ENCODE measurements around the gene P4HA2. TPM values are rescaled to one million over a fixed set of nuclear protein-coding genes. Genes with fewer than 3 reads are reported as not detected.

The P4HA2 gene
- total RNA-seq, 1 experiment from 2014 or later: 15.1 TPM

DNA sequence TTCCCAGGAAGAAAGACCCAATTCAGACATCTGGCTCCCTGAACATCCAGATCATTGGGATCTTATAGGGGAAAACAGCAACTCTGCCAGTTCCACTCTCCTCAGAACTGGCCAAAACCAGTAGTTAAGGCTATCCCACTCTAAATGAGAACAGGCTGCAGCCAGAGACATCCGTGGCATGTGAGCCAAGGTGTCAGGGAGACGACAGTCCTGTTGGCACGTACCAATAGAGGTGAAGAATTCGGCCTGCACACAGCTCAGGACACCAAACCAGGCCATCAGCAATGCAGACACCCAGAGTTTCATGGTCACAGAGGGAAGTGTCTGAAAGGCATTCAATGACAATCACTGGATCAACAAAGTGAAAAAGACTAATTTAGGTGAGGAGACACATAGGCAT is 9.3 kb downstream of the P4HA2 start (continued):
- TF ChIP-seq, protein P1, sequence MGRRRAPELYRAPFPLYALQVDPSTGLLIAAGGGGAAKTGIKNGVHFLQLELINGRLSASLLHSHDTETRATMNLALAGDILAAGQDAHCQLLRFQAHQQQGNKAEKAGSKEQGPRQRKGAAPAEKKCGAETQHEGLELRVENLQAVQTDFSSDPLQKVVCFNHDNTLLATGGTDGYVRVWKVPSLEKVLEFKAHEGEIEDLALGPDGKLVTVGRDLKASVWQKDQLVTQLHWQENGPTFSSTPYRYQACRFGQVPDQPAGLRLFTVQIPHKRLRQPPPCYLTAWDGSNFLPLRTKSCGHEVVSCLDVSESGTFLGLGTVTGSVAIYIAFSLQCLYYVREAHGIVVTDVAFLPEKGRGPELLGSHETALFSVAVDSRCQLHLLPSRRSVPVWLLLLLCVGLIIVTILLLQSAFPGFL (CRISPR knock-in tag; IDR thresholded peaks at IDR 0.05; ENCODE audit: borderline replicate concordance): no peak
- no peak for TF ChIP-seq ZNF121 (CRISPR knock-in tag; IDR thresholded peaks at IDR 0.05)
- TF ChIP-seq ATF1 (CRISPR knock-in tag; IDR thresholded peaks at IDR 0.05): no peak
- TF ChIP-seq, protein P2, sequence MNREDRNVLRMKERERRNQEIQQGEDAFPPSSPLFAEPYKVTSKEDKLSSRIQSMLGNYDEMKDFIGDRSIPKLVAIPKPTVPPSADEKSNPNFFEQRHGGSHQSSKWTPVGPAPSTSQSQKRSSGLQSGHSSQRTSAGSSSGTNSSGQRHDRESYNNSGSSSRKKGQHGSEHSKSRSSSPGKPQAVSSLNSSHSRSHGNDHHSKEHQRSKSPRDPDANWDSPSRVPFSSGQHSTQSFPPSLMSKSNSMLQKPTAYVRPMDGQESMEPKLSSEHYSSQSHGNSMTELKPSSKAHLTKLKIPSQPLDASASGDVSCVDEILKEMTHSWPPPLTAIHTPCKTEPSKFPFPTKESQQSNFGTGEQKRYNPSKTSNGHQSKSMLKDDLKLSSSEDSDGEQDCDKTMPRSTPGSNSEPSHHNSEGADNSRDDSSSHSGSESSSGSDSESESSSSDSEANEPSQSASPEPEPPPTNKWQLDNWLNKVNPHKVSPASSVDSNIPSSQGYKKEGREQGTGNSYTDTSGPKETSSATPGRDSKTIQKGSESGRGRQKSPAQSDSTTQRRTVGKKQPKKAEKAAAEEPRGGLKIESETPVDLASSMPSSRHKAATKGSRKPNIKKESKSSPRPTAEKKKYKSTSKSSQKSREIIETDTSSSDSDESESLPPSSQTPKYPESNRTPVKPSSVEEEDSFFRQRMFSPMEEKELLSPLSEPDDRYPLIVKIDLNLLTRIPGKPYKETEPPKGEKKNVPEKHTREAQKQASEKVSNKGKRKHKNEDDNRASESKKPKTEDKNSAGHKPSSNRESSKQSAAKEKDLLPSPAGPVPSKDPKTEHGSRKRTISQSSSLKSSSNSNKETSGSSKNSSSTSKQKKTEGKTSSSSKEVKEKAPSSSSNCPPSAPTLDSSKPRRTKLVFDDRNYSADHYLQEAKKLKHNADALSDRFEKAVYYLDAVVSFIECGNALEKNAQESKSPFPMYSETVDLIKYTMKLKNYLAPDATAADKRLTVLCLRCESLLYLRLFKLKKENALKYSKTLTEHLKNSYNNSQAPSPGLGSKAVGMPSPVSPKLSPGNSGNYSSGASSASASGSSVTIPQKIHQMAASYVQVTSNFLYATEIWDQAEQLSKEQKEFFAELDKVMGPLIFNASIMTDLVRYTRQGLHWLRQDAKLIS (CRISPR knock-in tag; IDR thresholded peaks at IDR 0.05; ENCODE audit: borderline replicate concordance): no peak

DNA sequence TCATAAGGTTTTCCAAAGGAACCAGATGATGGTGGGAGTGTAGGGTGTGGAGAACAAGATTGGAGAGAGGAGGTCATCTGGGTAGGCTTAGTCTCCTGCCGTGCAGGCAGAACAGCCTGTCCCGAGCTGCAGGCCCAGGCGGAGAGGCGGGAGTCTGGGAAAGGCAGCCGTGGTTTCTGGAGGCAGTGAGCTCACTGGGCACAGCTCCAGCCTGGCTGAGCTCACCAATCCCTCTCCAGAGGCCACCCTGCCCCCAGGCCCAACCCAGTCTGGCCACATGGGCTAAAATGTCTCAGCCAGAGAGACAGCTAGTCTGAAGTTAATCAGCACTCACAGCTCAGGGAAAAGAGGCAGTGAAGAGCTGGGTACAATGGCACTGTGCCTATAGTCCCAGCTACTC is 12.3 kb downstream of the P4HA2 start:
- H3K27ac Mint-ChIP-seq: no peak overlapping the region
- TF ChIP-seq FOXP1 (CRISPR knock-in tag; IDR thresholded peaks at IDR 0.05; ENCODE audit: borderline replicate concordance) (no peak), TEAD1 (CRISPR knock-in tag; IDR thresholded peaks at IDR 0.05) (no peak), NFYB (CRISPR knock-in tag; conservative IDR thresholded peaks at IDR 0.05; ENCODE audit: low read depth) (no peak), ZBTB21 (CRISPR knock-in tag; IDR thresholded peaks at IDR 0.05; ENCODE audit: borderline replicate concordance) (no peak), FOXK1 (CRISPR knock-in tag; IDR thresholded peaks at IDR 0.05) (no peak), SOX15 (CRISPR knock-in tag; IDR thresholded peaks at IDR 0.05) (no peak), OVOL2 (CRISPR knock-in tag; IDR thresholded peaks at IDR 0.05; ENCODE audit: borderline replicate concordance) (no peak), KAT7 (CRISPR knock-in tag; IDR thresholded peaks at IDR 0.05; ENCODE audit: borderline replicate concordance) (no peak), SP1 (CRISPR knock-in tag; conservative IDR thresholded peaks at IDR 0.05) (no peak), ZNF423 (CRISPR knock-in tag; IDR thresholded peaks at IDR 0.05) (no peak), ESRRA (CRISPR knock-in tag; IDR thresholded peaks at IDR 0.05; ENCODE audit: borderline replicate concordance) (no peak), JAZF1 (CRISPR knock-in tag; IDR thresholded peaks at IDR 0.05) (no peak)
- TF ChIP-seq, protein P3, sequence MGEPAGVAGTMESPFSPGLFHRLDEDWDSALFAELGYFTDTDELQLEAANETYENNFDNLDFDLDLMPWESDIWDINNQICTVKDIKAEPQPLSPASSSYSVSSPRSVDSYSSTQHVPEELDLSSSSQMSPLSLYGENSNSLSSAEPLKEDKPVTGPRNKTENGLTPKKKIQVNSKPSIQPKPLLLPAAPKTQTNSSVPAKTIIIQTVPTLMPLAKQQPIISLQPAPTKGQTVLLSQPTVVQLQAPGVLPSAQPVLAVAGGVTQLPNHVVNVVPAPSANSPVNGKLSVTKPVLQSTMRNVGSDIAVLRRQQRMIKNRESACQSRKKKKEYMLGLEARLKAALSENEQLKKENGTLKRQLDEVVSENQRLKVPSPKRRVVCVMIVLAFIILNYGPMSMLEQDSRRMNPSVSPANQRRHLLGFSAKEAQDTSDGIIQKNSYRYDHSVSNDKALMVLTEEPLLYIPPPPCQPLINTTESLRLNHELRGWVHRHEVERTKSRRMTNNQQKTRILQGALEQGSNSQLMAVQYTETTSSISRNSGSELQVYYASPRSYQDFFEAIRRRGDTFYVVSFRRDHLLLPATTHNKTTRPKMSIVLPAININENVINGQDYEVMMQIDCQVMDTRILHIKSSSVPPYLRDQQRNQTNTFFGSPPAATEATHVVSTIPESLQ (CRISPR knock-in tag; IDR thresholded peaks at IDR 0.05): no peak
- TF ChIP-seq, protein P4, sequence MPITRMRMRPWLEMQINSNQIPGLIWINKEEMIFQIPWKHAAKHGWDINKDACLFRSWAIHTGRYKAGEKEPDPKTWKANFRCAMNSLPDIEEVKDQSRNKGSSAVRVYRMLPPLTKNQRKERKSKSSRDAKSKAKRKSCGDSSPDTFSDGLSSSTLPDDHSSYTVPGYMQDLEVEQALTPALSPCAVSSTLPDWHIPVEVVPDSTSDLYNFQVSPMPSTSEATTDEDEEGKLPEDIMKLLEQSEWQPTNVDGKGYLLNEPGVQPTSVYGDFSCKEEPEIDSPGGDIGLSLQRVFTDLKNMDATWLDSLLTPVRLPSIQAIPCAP (CRISPR knock-in tag; IDR thresholded peaks at IDR 0.05): no peak
- TF ChIP-seq, protein P5, sequence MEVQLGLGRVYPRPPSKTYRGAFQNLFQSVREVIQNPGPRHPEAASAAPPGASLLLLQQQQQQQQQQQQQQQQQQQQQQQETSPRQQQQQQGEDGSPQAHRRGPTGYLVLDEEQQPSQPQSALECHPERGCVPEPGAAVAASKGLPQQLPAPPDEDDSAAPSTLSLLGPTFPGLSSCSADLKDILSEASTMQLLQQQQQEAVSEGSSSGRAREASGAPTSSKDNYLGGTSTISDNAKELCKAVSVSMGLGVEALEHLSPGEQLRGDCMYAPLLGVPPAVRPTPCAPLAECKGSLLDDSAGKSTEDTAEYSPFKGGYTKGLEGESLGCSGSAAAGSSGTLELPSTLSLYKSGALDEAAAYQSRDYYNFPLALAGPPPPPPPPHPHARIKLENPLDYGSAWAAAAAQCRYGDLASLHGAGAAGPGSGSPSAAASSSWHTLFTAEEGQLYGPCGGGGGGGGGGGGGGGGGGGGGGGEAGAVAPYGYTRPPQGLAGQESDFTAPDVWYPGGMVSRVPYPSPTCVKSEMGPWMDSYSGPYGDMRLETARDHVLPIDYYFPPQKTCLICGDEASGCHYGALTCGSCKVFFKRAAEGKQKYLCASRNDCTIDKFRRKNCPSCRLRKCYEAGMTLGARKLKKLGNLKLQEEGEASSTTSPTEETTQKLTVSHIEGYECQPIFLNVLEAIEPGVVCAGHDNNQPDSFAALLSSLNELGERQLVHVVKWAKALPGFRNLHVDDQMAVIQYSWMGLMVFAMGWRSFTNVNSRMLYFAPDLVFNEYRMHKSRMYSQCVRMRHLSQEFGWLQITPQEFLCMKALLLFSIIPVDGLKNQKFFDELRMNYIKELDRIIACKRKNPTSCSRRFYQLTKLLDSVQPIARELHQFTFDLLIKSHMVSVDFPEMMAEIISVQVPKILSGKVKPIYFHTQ (CRISPR knock-in tag; IDR thresholded peaks at IDR 0.05): no peak
- TF ChIP-seq, protein P6, sequence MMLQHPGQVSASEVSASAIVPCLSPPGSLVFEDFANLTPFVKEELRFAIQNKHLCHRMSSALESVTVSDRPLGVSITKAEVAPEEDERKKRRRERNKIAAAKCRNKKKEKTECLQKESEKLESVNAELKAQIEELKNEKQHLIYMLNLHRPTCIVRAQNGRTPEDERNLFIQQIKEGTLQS (CRISPR knock-in tag; conservative IDR thresholded peaks at IDR 0.05): no peak
- H3K9me3 Mint-ChIP-seq: no peaks in the 10 kb centered on the region
- POLR2A ChIA-PET: no interaction called here
- H3K27me3 Mint-ChIP-seq (ENCODE audit: low read depth): no peaks in the 10 kb centered on the region
- no peak for DNase-seq (ENCODE audit: low spot score)
- CTCF ChIA-PET: interaction anchor here (0.6 to 2.4 kb wide), 2 partner anchors 19 to 23 kb away, joined by 4 to 6 read pairs; no protein-coding TSS in a partner anchor
- ATAC-seq: no peak
- no peak overlapping the region for H3K4me3 Mint-ChIP-seq
- H3K36me3 Mint-ChIP-seq: no peaks in the 10 kb centered on the region
- 0 out of 2 replicates have a peak, but pooled peaks cover 3% of the 10 kb centered on the region for H3K4me1 Mint-ChIP-seq

All from WTC11 (cell line).